H1 (cell line): ENCODE data around the gene C2CD5. TPM values are rescaled to one million over a fixed set of nuclear protein-coding genes. Genes with fewer than 3 reads are reported as not detected.
A peak's percentile ranks its signal among the peaks of the same experiment; 100 is the strongest.

Source experiments
- CTCF ChIA-PET: fragments of 300-600 bp; sonication (Branson Sonifier 250); formaldehyde crosslinking; loops from one replicate; lab custom pipeline; 2021; ENCODE audit not compliant: partially characterized antibody; lab: Charles Lee
- POLR2A ChIA-PET: fragments of 300-600 bp; sonication (Branson Sonifier 250); formaldehyde crosslinking; loops from one replicate; lab custom pipeline; 2021; ENCODE audit warnings: inconsistent platforms; ENCODE audit not compliant: partially characterized antibody; lab: Charles Lee
- DNase-seq, 2 experiments: peaks; one replicate each; pipeline versions ENCODE4 v3.0.0 to v3.0.0-alpha.2; 2010 to 2022; ENCODE audit warnings: low spot score in 2 of 2, low read depth in 1 of 2, mixed read lengths in 1 of 2
- FAIRE-seq: peaks from 2 replicates; lab custom pipeline; 2011; peaks lifted over from hg19 to GRCh38; lab: Jason Lieb, UNC
- H2AFZ ChIP-seq: 2 replicates; pipeline ENCODE4 v1.8.1; 2012; ENCODE audit warnings: low read length, inconsistent platforms
- H2AK5ac ChIP-seq: 2 replicates; pipeline ENCODE4 v1.6.1; 2013; ENCODE audit warnings: low read depth, low read length
- H2BK120ac ChIP-seq: replicated peaks from 2 replicates; pipeline ENCODE3; 2013; ENCODE audit warnings: low read depth, low read length, inconsistent platforms
- H2BK12ac ChIP-seq: 2 replicates; pipeline ENCODE4 v1.6.1; 2013; ENCODE audit warnings: low read depth, low read length
- H2BK15ac ChIP-seq: 2 replicates; pipeline ENCODE4 v1.6.1; 2013; ENCODE audit warnings: low read length
- H2BK20ac ChIP-seq: 2 replicates; pipeline ENCODE4 v1.6.1; 2013; ENCODE audit warnings: low read length
- H2BK5ac ChIP-seq: 2 replicates; pipeline ENCODE4 v1.6.1; 2013; ENCODE audit warnings: low read depth, low read length
- H3K14ac ChIP-seq: 2 replicates; pipeline ENCODE4 v1.6.1; 2013; ENCODE audit warnings: inconsistent platforms; ENCODE audit not compliant: insufficient read length
- H3K18ac ChIP-seq: 2 replicates; pipeline ENCODE4 v1.6.1; 2013; ENCODE audit warnings: low read length; ENCODE audit errors: extremely low read depth
- H3K23ac ChIP-seq: 2 replicates; pipeline ENCODE4 v1.6.1; 2013; ENCODE audit warnings: inconsistent platforms; ENCODE audit not compliant: insufficient read length
- H3K23me2 ChIP-seq: 2 replicates; pipeline ENCODE4 v1.6.1; 2013; ENCODE audit warnings: low read depth, low read length
- H3K27ac ChIP-seq: 2 replicates; pipeline ENCODE4 v1.6.1; 2011; ENCODE audit warnings: low read depth, low read length, inconsistent platforms
- H3K27me3 ChIP-seq, 4 experiments: replicated peaks in 1 of 4; 1 replicate in 1 of 4; 2 replicates in 3 of 4; pipeline versions ENCODE4 v1.6.1 to v1.8.1; 2011 to 2013; ENCODE audit warnings: low read length in 3 of 4, mild to moderate bottlenecking in 3 of 4, inconsistent platforms in 2 of 4, mixed read lengths in 2 of 4, moderate library complexity in 1 of 4; ENCODE audit not compliant: control insufficient read depth in 3 of 4, insufficient read depth in 3 of 4; ENCODE audit errors: extremely low read depth in 1 of 4
- H3K36me3 ChIP-seq, 4 experiments: 2 replicates each; pipeline versions ENCODE4 v1.6.1 to v1.8.1; 2011 to 2013; ENCODE audit warnings: mild to moderate bottlenecking in 4 of 4, low read length in 3 of 4, moderate library complexity in 2 of 4, control low read depth in 1 of 4, inconsistent platforms in 1 of 4; ENCODE audit not compliant: insufficient read depth in 4 of 4, control insufficient read depth in 2 of 4
- H3K4ac ChIP-seq: replicated peaks from 2 replicates; pipeline ENCODE3; 2013; ENCODE audit warnings: low read length, low read depth, mixed read lengths, inconsistent platforms; ENCODE audit not compliant: insufficient read length
- H3K4me1 ChIP-seq, 4 experiments: replicated peaks in 1 of 4; 1 replicate in 1 of 4; 2 replicates in 3 of 4; pipeline versions ENCODE4 v1.6.1 to v1.8.1; 2011 to 2013; ENCODE audit warnings: low read length in 3 of 4, inconsistent platforms in 2 of 4, mixed read lengths in 1 of 4; ENCODE audit not compliant: insufficient read depth in 4 of 4, control insufficient read depth in 3 of 4
- H3K4me2 ChIP-seq, 2 experiments: 2 replicates each; pipeline versions ENCODE4 v1.6.1 to v1.8.1; 2011 to 2013; ENCODE audit warnings: low read depth in 2 of 2, low read length in 2 of 2, control low read depth in 1 of 2, inconsistent platforms in 1 of 2, mild to moderate bottlenecking in 1 of 2; ENCODE audit not compliant: insufficient read depth in 1 of 2
- H3K4me3 ChIP-seq, 4 experiments: fragments of 200-600, 300-600 bp in 1 of 4; sonication (generic), shearing (Covaris generic), sonication (Bioruptor Twin) in 1 of 4; 2 replicates each; pipeline versions ENCODE4 v1.5.1 to v1.8.1; 2011 to 2016; ENCODE audit warnings: low read length in 4 of 4, low read depth in 3 of 4, control low read depth in 2 of 4, inconsistent platforms in 2 of 4, mild to moderate bottlenecking in 2 of 4, mixed read lengths in 1 of 4, moderate library complexity in 1 of 4; ENCODE audit not compliant: insufficient read depth in 2 of 4; ENCODE audit errors: extremely low read depth in 1 of 4
- H3K56ac ChIP-seq: replicated peaks from 2 replicates; pipeline ENCODE3; 2013; ENCODE audit warnings: low read depth, mild to moderate bottlenecking, mixed read lengths, low read length, inconsistent platforms; ENCODE audit not compliant: insufficient read length
- H3K79me1 ChIP-seq: 2 replicates; pipeline ENCODE4 v1.6.1; 2013; ENCODE audit warnings: low read depth, low read length, control low read depth
- H3K79me2 ChIP-seq, 2 experiments: 2 replicates each; pipeline versions ENCODE4 v1.6.1 to v1.8.1; 2012 to 2013; ENCODE audit warnings: low read length in 2 of 2, mild to moderate bottlenecking in 2 of 2, inconsistent platforms in 1 of 2; ENCODE audit not compliant: insufficient read depth in 2 of 2, control insufficient read depth in 1 of 2
- H3K9ac ChIP-seq, 4 experiments: replicated peaks in 1 of 4; 1 replicate in 1 of 4; 2 replicates in 3 of 4; pipeline versions ENCODE4 v1.6.1 to v1.8.1; 2011 to 2013; ENCODE audit warnings: low read depth in 3 of 4, low read length in 3 of 4, control low read depth in 2 of 4, mild to moderate bottlenecking in 2 of 4, moderate library complexity in 2 of 4, inconsistent platforms in 1 of 4; ENCODE audit errors: extremely low read depth in 1 of 4
- H3K9me3 ChIP-seq, 2 experiments: 2 replicates each; pipeline versions ENCODE4 v1.6.1 to v1.8.1; 2012 to 2013; ENCODE audit warnings: mild to moderate bottlenecking in 2 of 2, moderate library complexity in 2 of 2, control low read depth in 1 of 2, inconsistent platforms in 1 of 2, low read depth in 1 of 2, low read length in 1 of 2, mixed read lengths in 1 of 2; ENCODE audit not compliant: insufficient read depth in 2 of 2
- H4K20me1 ChIP-seq, 2 experiments: replicated peaks in 1 of 2; 2 replicates each; pipeline versions ENCODE3 to v1.8.1; 2011 to 2013; ENCODE audit warnings: inconsistent platforms in 2 of 2, low read length in 2 of 2, mild to moderate bottlenecking in 1 of 2; ENCODE audit not compliant: insufficient read depth in 2 of 2, control insufficient read depth in 1 of 2
- H4K5ac ChIP-seq: 2 replicates; pipeline ENCODE4 v1.6.1; 2013; ENCODE audit warnings: low read length, low read depth, mixed read lengths, inconsistent platforms; ENCODE audit not compliant: insufficient read length
- H4K8ac ChIP-seq: 2 replicates; pipeline ENCODE4 v1.8.0; 2013; ENCODE audit warnings: mild to moderate bottlenecking, moderate library complexity, low read length, inconsistent platforms; ENCODE audit not compliant: insufficient read depth; ENCODE audit errors: extremely low read depth
- H4K91ac ChIP-seq: replicated peaks from 2 replicates; pipeline ENCODE3; 2013; ENCODE audit warnings: low read length, mixed read lengths, inconsistent platforms; ENCODE audit not compliant: insufficient read length
- BACH1 ChIP-seq: IDR thresholded peaks from 2 replicates; pipeline ENCODE4 v1.6.1; 2012; ENCODE audit warnings: low read length, improper control_type of control experiment
- CREB1 ChIP-seq: IDR thresholded peaks from 2 replicates; pipeline ENCODE4 v1.6.1; 2012; ENCODE audit warnings: inconsistent platforms
- KDM5A ChIP-seq: fragments of 200-600 bp; IDR thresholded peaks from 2 replicates; pipeline ENCODE4 v1.7.1; 2012; ENCODE audit warnings: mild to moderate bottlenecking, low read length, inconsistent platforms, mixed read lengths
- NANOG ChIP-seq: IDR thresholded peaks from 2 replicates; pipeline ENCODE4 v1.6.1; 2011; ENCODE audit warnings: low read length, low read depth, mild to moderate bottlenecking, inconsistent platforms; ENCODE audit not compliant: insufficient read depth, poor library complexity, severe bottlenecking
- SIX5 ChIP-seq: IDR thresholded peaks from 2 replicates; pipeline ENCODE4 v1.6.1; 2011; ENCODE audit warnings: mild to moderate bottlenecking, low read depth, low read length
- SP4 ChIP-seq: IDR thresholded peaks from 2 replicates; pipeline ENCODE4 v1.6.1; 2012; ENCODE audit warnings: low read length, inconsistent platforms
- SRF ChIP-seq: IDR thresholded peaks from 2 replicates; pipeline ENCODE4 v1.6.1; 2011; ENCODE audit warnings: mild to moderate bottlenecking, low read depth, low read length, moderate library complexity
- SUZ12 ChIP-seq: fragments of 200-600 bp; sonication (generic); IDR thresholded peaks from 2 replicates; pipeline ENCODE4 v1.6.1; 2012; ENCODE audit warnings: mild to moderate bottlenecking, inconsistent platforms, low read length, moderate library complexity, mixed read lengths
- YY1 ChIP-seq: IDR thresholded peaks from 2 replicates; pipeline ENCODE4 v1.6.1; 2011; ENCODE audit warnings: low read depth, mild to moderate bottlenecking, low read length
- WGBS, 2 experiments: shearing (Covaris generic) in 1 of 2; methylation state at CpG; one replicate each; pipeline versions ENCODE4 v1.1.6 to v1.1.7; 2013 to 2015; ENCODE audit warnings: low lambda C conversion rate in 2 of 2, mixed read lengths in 2 of 2, inconsistent platforms in 1 of 2, low coverage in 1 of 2, missing lambda C conversion rate in 1 of 2; ENCODE audit not compliant: insufficient replicate concordance in 2 of 2, insufficient coverage in 1 of 2, insufficient read length in 1 of 2; ENCODE audit errors: extremely low coverage in 1 of 2, missing lambda C conversion rate in 1 of 2; 5-methylcytosine and 5-hydroxymethylcytosine counted together
- polyA plus RNA-seq, 7 experiments: library from polyadenylated mRNA; depleted of rRNA in 3 of 7; stranded (reverse) in 5 of 7; unstranded in 2 of 7; fragments of >200 nt in 5 of 7; fragments of 200-250 nt in 2 of 7; gene quantifications; 1 replicate in 5 of 7; 2 replicates in 1 of 7; 4 replicates in 1 of 7; pipeline versions ENCODE4 v1.2.1 to v1.2.3, GENCODE V29; 2011 to 2013; ENCODE audit warnings: missing spikeins in 2 of 7, mixed read lengths in 2 of 7
- total RNA-seq: library from RNA; stranded (reverse); fragmentation: NEBNext Ultra II Directional; extraction: Animal tissue kit (Norgen Biotek cat#: 25700); gene quantifications from 2 replicates; pipeline ENCODE4 v1.2.1, GENCODE V29; 2021
- TF ChIP-seq, protein P1 (sequence below): IDR thresholded peaks from 2 replicates; pipeline ENCODE4 v1.6.1; 2012; ENCODE audit warnings: inconsistent platforms

The C2CD5 gene
- total and polyA plus RNA-seq, 2 of the 8 experiments (the other 6 are each of a cell fraction or from before 2014, with no cell fraction given): 21.9 to 45.9 TPM

DNA sequence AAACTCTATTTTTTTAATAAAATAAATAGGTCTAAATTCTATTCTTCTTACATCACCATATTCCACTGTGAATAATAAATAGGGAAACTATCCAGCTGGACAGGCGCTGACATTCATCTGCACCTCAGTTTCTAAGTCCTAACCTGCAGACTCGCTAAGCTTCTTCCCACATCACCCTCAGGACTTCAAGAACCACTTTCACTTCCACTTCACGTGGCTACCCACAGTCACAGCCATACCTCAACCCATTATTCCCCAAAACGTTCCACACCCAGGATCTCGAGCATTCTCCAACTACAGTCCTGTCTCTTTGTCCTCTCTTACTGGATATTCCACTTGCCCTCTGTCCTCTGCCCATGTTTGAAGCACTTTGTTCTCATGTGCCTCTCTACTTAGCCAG is 71.1 kb downstream of the C2CD5 start:
- DNase-seq (no peak), FAIRE-seq (no peak)
- H3K36me3 ChIP-seq: peaks cover 0 to 28% (median 1%) of the 10 kb centered on the region in 4 experiments; a peak in 4 of 8 replicates
- H3K4ac ChIP-seq: no peak overlapping the region
- no peaks in the 10 kb centered on the region for H3K4me1 ChIP-seq
- H2BK12ac ChIP-seq: no peak overlapping the region
- TF ChIP-seq, protein P1, sequence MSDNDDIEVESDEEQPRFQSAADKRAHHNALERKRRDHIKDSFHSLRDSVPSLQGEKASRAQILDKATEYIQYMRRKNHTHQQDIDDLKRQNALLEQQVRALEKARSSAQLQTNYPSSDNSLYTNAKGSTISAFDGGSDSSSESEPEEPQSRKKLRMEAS: no peak
- TF ChIP-seq SP4 (no peak), SUZ12 (no peak), CREB1 (no peak), BACH1 (no peak), SRF (no peak), KDM5A (no peak), SIX5 (no peak), NANOG (no peak), YY1 (no peak)
- H3K14ac ChIP-seq: no peak overlapping the region
- H3K9me3 ChIP-seq: no peaks in the 10 kb centered on the region
- no peak overlapping the region for H2BK5ac ChIP-seq
- no peak overlapping the region for H4K5ac ChIP-seq
- no peak overlapping the region for H4K8ac ChIP-seq
- ChIA-PET CTCF (interaction anchor here (0.6 to 2.0 kb wide), 2 partner anchors 11 to 17 kb away, joined by 3 to 5 read pairs; no protein-coding TSS in a partner anchor), POLR2A (no interaction called here)
- H2BK15ac ChIP-seq: 0 out of 2 replicates have a peak overlapping the region, but pooled peaks have one; percentile 6
- no peak overlapping the region for H2BK120ac ChIP-seq
- no peaks in the 10 kb centered on the region; the same call in 1 of the 2 replicates for H3K23me2 ChIP-seq
- no peaks in the 10 kb centered on the region for H3K79me2 ChIP-seq
- no peaks in the 10 kb centered on the region for H3K79me1 ChIP-seq
- H3K9ac ChIP-seq: no peak overlapping the region
- H2AK5ac ChIP-seq: no peak overlapping the region
- H3K4me2 ChIP-seq: no peak overlapping the region
- no peak overlapping the region for H3K56ac ChIP-seq
- no peak overlapping the region for H3K4me3 ChIP-seq
- 91% methylated on average over 5 of the region's 5 CpGs; no CpG with 5 or more reads in 1 of the 2 experiments for WGBS, 2 experiments
- no peak overlapping the region for H4K91ac ChIP-seq
- no peak overlapping the region for H3K23ac ChIP-seq
- no peak overlapping the region for H2AFZ ChIP-seq
- H3K27ac ChIP-seq: no peak overlapping the region
- no peaks in the 10 kb centered on the region for H3K27me3 ChIP-seq
- H4K20me1 ChIP-seq: no peaks in the 10 kb centered on the region
- no peak overlapping the region for H2BK20ac ChIP-seq
- no peak overlapping the region for H3K18ac ChIP-seq
